H7 (cell line): ENCODE measurements around the gene LAPTM5. TPM values are rescaled to one million over a fixed set of nuclear protein-coding genes. Genes with fewer than 3 reads are reported as not detected.
A peak's percentile ranks its signal among the peaks of the same experiment; 100 is the strongest.

Experiments
- DNase-seq: peaks from one replicate; pipeline ENCODE4 v3.0.0; 2012
- H3K27me3 ChIP-seq: 2 replicates; pipeline ENCODE4 v1.6.0; 2011; ENCODE audit warnings: mild to moderate bottlenecking, low read length; ENCODE audit not compliant: control insufficient read depth, insufficient read depth
- H3K36me3 ChIP-seq: replicated peaks from 2 replicates; pipeline ENCODE4 v1.5.1; 2011; ENCODE audit warnings: low read length; ENCODE audit not compliant: control insufficient read depth, insufficient read depth
- H3K4me3 ChIP-seq: 2 replicates; pipeline ENCODE4 v1.5.1; 2011; ENCODE audit warnings: low read depth, mild to moderate bottlenecking, control low read depth, low read length, moderate library complexity; ENCODE audit not compliant: insufficient read depth
- total RNA-seq: library from RNA; depleted of rRNA; stranded (reverse); fragments of >200 nt; shearing (Covaris generic); gene quantifications from 2 replicates; pipeline ENCODE4 v1.2.3, GENCODE V29; 2014

LAPTM5 gene
- total RNA-seq, 1 experiment from 2014 or later = 0.28 TPM

GRCh38 chr1:30710407-30710806 is 47.2 kb downstream of the LAPTM5 start:
- H3K36me3 ChIP-seq = no peaks in the 10 kb centered on the region
- no peak overlapping the region for H3K4me3 ChIP-seq
- no peak for DNase-seq
- no peaks in the 10 kb centered on the region for H3K27me3 ChIP-seq

- no peaks in the 10 kb centered on the region for H3K36me3 ChIP-seq
- H3K4me3 ChIP-seq = no peak overlapping the region
- no peaks in the 10 kb centered on the region for H3K27me3 ChIP-seq
- DNase-seq = no peak
Observed at GRCh38 chr1:30708361-30708728, 49.2 kb downstream of the LAPTM5 start.

- Histone ChIP-seq H3K36me3 (no peaks in the 10 kb centered on the region), H3K4me3 (no peak overlapping the region), H3K27me3 (no peaks in the 10 kb centered on the region)
- DNase-seq = peak; percentile 97
Observed at GRCh38 chr1:30707412-30708360, 49.9 kb downstream of the LAPTM5 start.

DNA sequence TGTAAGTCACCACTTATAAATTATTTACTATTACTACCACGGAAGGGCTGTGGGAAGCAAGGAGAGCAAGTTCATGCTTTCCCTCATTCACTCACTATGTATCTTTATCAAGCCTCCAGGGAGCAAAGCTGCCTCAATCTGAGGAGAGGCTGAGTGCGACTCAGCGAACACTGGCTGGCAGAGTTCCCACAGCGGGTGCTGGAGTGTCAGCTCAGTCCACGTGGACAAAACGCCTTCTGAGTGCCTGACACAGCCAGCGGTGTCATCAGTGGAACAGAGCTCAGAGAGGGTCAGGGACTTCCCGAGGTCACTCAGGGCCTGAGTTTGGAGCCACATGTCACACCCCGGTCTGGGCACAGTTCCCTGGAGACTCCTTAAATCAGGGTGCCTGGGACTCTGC is 51.0 kb downstream of the LAPTM5 start:
- no peak for DNase-seq
- Histone ChIP-seq H3K4me3 (no peak overlapping the region), H3K27me3 (no peaks in the 10 kb centered on the region)

DNA sequence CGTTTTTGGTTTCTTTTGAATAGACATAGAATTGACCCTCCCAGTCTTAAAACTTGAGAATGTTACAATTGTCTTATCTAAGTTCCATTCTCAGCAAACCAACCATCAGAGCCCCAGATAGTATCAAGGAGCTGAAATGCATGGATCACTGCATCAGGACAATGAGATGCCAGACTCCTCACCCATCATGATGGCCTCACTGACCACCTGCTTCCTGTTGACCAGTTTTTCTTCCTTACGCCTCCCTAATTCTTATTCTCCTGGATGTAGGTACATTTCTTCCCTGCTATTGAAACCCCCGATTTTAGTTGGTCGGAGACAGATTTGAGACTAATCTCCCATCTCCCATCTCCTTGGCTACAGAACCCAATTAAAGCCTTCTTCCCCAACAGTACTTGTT is 51.9 kb downstream of the LAPTM5 start:
- no peak for DNase-seq
- Histone ChIP-seq H3K27me3 (no peaks in the 10 kb centered on the region), H3K4me3 (no peak overlapping the region), H3K36me3 (no peaks in the 10 kb centered on the region)

More for the DNA sequence above, 51.0 kb downstream of the LAPTM5 start:
- H3K36me3 ChIP-seq = no peaks in the 10 kb centered on the region

DNA sequence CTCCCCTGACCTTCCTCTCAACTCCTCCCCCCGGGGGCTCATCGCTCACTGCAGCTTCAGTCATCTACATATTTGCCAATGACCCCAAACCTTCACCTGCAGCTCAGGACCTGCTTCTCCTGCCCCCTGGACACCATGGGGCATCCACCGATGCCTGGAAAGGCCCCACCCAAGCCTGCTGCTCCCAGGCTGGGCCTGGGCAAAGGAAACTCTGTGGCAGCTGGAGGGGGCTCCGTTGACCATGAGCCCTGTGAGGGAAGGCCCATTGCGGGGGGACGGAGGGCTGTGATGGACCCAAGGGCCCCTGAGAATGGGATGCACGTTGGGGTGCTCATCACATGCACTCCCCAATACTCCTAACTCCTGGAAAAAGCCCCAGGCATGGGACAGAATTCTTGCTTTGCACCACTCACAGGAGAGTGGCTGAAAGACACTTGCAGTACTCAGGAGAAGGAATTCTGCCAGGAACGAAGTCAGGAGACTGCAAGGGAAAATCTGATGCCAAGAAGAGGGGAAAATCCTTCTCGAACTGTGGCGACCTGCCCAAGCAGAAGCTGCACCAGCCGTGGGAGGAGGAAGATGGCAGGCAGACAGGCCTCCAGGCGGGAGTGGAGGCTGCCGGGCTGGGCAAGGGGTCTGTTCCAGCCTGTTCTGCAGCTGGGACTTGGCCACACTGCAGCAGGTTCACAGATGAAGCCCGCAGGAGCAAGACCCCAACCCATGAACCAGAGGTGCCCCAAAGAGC is 52.6 kb downstream of the LAPTM5 start:
- Histone ChIP-seq H3K27me3 (no peaks in the 10 kb centered on the region), H3K36me3 (no peaks in the 10 kb centered on the region), H3K4me3 (no peak overlapping the region)
- no peak for DNase-seq

- H3K36me3 ChIP-seq = no peaks in the 10 kb centered on the region
- H3K27me3 ChIP-seq = no peaks in the 10 kb centered on the region
- H3K4me3 ChIP-seq = no peak overlapping the region
- DNase-seq = no peak
Observed at GRCh38 chr1:30704271-30704670, 53.3 kb downstream of the LAPTM5 start.

- Histone ChIP-seq H3K27me3 (no peaks in the 10 kb centered on the region), H3K36me3 (no peaks in the 10 kb centered on the region), H3K4me3 (no peak overlapping the region)
- DNase-seq = no peak
Observed at GRCh38 chr1:30702823-30703222, 54.8 kb downstream of the LAPTM5 start.

DNA sequence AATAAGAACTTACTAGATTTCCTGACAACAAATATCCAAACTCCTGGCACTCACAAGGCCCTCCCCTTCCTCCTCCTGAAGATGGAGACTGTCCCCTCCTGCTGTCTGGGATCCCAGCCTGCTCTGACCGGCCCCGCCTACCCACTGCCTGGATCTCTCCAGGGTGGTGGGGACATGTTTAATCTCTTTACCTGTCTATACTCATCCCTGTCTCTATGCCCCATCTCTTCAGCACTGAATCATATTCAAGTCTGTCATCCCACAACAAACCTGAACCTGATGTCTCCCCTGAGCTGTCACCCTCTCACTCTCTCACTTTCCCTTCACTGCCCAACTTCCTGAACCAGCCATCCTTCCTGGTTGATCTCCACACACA is 56.3 kb downstream of the LAPTM5 start:
- H3K36me3 ChIP-seq = no peaks in the 10 kb centered on the region
- H3K27me3 ChIP-seq = no peaks in the 10 kb centered on the region
- no peak for DNase-seq
- no peak overlapping the region for H3K4me3 ChIP-seq

DNA sequence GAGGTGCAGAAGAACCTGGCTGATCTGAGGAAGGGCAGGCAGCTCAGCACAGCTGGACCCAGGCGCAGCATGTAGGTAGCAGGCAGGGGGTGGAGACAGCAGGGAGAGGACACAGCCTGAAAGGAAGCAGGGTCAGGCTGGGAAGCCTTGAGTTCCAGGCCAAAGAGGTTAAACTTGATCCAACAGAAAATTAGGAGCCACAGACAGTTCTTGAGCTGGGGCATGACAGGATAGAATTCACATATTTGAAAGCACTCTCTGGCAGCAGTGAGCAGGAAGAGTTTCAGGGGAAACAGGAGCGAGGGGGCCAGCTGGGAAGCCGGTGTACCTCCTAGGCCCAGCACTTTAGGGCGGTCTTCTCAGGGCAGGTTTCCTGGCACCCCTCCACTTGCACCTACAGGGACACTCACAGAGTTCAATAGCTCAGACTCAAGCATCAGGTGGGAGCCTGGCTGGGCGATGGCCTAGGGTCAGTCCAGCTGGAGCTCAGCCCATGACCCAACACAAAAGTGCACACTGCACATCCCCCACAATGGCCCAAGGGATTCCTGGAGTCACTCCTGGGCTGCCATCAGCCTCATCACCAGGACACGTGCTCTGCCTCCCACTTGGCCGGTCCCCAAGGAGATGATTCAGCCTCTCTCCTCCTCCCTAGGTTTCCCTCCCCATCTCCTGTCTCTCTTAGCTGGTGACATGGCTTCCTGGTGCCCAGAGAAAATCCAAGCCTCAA is 56.9 kb downstream of the LAPTM5 start:
- DNase-seq = no peak
- no peaks in the 10 kb centered on the region for H3K36me3 ChIP-seq
- no peak overlapping the region for H3K4me3 ChIP-seq
- no peaks in the 10 kb centered on the region for H3K27me3 ChIP-seq

DNA sequence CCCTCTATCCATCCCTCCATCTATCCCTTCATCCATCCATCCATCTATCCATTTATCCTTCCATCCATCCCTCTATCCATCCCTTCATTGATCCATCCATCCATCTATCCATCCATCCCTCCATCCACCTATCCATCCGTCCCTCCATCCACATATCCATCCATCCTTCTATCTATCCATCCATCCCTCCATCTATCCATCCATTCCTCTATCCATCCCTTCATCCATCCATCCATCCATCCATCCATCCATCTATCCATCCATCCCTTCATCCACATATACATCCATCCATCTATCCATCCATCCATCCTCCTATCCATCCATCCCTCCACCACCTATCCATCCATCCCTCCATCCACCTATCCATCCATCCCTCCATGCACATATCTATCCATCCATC is 57.8 kb downstream of the LAPTM5 start:
- DNase-seq = no peak
- Histone ChIP-seq H3K4me3 (no peak overlapping the region), H3K36me3 (no peaks in the 10 kb centered on the region)

GRCh38 chr1:30698401-30698981 is 59.1 kb downstream of the LAPTM5 start:
- Histone ChIP-seq H3K36me3 (no peaks in the 10 kb centered on the region), H3K4me3 (no peak overlapping the region), H3K27me3 (no peaks in the 10 kb centered on the region)
- peak; percentile 64 for DNase-seq

More for the DNA sequence above, 57.8 kb downstream of the LAPTM5 start:
- no peaks in the 10 kb centered on the region for H3K27me3 ChIP-seq

GRCh38 chr1:30697571-30698376 is 59.8 kb downstream of the LAPTM5 start:
- Histone ChIP-seq H3K36me3 (no peaks in the 10 kb centered on the region), H3K4me3 (no peak overlapping the region), H3K27me3 (no peaks in the 10 kb centered on the region)
- peak; percentile 55 for DNase-seq

DNA sequence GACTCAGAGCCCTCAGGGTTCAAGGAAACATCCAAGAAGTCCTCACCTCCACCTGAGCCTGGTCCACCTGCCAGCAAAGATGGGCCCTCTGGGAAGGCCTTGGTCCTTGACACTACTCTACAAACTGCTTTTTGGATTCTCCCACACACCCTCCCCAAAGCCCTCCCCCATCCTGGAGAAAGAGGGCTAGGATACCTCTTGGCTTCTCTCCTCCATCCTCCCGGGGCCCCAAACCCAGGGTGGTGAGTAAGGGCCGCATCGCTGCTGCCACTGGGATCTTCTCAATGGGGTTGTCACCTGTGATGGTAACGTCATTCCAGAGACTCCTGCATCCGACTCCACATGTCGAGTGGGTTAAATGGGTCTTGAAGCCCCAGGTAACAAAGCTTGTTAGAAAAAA is 60.7 kb downstream of the LAPTM5 start:
- Histone ChIP-seq H3K36me3 (no peaks in the 10 kb centered on the region), H3K27me3 (no peaks in the 10 kb centered on the region)
- DNase-seq = no peak

More for the DNA sequence above, 60.7 kb downstream of the LAPTM5 start:
- no peak overlapping the region for H3K4me3 ChIP-seq
